Astrocyte (in vitro differentiated cells and primary cell): Measurements from ENCODE around the gene GALT.

Experiments
- EZH2 ChIP-seq: IDR thresholded peaks from 2 replicates; pipeline ENCODE4 v1.6.1; 2012; ENCODE audit warnings: mild to moderate bottlenecking, low read length, inconsistent platforms; ENCODE audit not compliant: insufficient read depth
- TF ChIP-seq, protein P1 (sequence below): IDR thresholded peaks from 2 replicates; pipeline ENCODE4 v1.5.1; 2011; ENCODE audit warnings: low read depth, mild to moderate bottlenecking, inconsistent platforms, low read length, moderate library complexity; ENCODE audit not compliant: insufficient read depth

DNA sequence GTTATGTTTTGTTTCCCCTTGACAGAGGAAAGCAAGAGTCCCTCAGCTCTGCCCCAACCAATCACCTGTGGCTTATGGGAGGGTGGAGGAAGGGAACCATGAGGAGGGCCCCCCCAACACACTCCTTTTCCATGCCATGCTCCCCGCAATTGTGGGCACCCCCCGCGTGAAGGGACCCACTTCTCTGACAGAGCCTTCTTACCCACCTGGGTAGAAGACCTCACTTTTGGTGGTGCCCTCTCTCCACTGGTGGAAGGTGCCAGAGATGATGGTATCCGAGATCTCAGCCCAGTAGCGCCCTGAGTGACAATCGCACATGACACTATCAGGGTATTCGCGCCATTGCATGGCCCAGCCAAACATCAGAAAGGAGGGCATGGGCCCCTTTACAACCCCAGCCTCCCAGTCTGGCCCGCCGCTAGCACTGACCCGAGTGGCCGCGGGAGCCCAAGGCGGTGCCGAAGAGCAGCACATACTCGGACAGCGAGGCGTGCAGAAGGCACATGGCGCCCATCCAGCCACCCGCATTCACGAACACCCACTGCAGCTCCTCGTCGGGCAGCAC, 9.6 kb upstream of the GALT start:
- TF ChIP-seq, protein P1, sequence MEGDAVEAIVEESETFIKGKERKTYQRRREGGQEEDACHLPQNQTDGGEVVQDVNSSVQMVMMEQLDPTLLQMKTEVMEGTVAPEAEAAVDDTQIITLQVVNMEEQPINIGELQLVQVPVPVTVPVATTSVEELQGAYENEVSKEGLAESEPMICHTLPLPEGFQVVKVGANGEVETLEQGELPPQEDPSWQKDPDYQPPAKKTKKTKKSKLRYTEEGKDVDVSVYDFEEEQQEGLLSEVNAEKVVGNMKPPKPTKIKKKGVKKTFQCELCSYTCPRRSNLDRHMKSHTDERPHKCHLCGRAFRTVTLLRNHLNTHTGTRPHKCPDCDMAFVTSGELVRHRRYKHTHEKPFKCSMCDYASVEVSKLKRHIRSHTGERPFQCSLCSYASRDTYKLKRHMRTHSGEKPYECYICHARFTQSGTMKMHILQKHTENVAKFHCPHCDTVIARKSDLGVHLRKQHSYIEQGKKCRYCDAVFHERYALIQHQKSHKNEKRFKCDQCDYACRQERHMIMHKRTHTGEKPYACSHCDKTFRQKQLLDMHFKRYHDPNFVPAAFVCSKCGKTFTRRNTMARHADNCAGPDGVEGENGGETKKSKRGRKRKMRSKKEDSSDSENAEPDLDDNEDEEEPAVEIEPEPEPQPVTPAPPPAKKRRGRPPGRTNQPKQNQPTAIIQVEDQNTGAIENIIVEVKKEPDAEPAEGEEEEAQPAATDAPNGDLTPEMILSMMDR: no peak
- no peak for TF ChIP-seq EZH2
